Measurements from ENCODE around the gene ARL6IP4.

DNA sequence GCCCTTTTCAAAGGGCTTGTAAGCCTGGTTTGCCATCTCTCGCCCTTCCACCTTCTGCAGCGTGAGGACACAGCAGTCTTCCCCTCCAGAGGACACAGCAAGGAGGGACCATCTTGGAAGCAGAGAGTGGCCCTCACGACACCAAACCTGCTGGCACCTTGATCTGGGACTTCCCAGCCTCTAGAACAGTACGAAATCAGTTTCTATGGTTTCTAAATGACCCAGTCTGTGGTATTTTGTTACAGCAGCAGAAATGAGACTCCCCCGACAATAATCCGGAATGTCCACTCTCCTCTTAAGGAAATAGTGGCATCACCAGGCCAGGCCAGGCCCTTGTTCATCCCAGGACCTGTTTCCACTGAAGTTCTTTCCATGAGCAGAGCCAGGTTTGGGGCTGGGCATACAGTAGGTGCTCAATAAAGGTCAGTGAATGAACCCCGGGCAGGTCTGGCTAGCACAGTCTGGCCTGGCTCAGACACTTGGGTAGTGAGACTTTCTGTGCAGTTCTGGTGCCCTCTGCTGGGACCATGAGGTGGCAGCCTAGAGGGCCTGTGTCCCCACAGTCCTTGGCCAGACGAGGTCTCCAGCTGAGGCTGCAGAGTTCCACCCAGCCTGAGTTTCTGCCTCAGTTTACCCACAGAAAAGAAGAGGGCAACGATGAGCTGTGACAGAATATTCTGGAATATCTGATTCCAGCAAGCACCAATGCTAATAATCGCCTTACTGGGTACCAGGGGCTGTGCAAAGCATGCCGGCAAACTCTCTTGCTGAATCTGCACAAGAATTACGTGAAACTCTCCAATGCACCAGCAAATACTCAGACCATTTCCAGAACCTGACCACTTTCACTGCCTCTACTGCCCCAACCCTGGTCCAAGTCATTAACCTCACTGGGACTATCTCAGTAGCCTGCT lies 28.2 kb upstream of the ARL6IP4 start:
- TF ChIP-seq, protein P1, sequence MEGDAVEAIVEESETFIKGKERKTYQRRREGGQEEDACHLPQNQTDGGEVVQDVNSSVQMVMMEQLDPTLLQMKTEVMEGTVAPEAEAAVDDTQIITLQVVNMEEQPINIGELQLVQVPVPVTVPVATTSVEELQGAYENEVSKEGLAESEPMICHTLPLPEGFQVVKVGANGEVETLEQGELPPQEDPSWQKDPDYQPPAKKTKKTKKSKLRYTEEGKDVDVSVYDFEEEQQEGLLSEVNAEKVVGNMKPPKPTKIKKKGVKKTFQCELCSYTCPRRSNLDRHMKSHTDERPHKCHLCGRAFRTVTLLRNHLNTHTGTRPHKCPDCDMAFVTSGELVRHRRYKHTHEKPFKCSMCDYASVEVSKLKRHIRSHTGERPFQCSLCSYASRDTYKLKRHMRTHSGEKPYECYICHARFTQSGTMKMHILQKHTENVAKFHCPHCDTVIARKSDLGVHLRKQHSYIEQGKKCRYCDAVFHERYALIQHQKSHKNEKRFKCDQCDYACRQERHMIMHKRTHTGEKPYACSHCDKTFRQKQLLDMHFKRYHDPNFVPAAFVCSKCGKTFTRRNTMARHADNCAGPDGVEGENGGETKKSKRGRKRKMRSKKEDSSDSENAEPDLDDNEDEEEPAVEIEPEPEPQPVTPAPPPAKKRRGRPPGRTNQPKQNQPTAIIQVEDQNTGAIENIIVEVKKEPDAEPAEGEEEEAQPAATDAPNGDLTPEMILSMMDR (conservative IDR thresholded peaks at IDR 0.05; ENCODE audit: low read depth, low read length): peak; percentile 95
- TF ChIP-seq MAFK (IDR thresholded peaks at IDR 0.05; ENCODE audit: low read depth, low read length): 0 out of 2 replicates have a peak, but pooled peaks have one; percentile 1
- TF ChIP-seq POLR2A (IDR thresholded peaks at IDR 0.05; ENCODE audit: low read depth, low read length): no peak
- TF ChIP-seq USF2 (IDR thresholded peaks at IDR 0.05; ENCODE audit: low read depth, low read length): no peak
- no peak for TF ChIP-seq RCOR1 (IDR thresholded peaks at IDR 0.05; ENCODE audit: insufficient replicate concordance, low read length)
- peak; percentile 95 for TF ChIP-seq RAD21 (IDR thresholded peaks at IDR 0.05; ENCODE audit: low read length)

Measured in IMR-90 (cell line).